Measurements from ENCODE around the gene GPRIN3. TPM values are rescaled to one million over a fixed set of nuclear protein-coding genes. Genes with fewer than 3 reads are reported as not detected.

GPRIN3 gene
- total RNA-seq, 1 donor from 2014 or later = 6.1 TPM

GRCh38 chr4:89284020-89284424 is 23.6 kb downstream of the GPRIN3 start:
- H3K4me3 ChIP-seq = no peak overlapping the region
- H3K27me3 ChIP-seq = no peaks in the 10 kb centered on the region
- H3K4me1 ChIP-seq = no peaks in the 10 kb centered on the region
- H3K9me3 ChIP-seq = no peaks in the 10 kb centered on the region
- no peak for DNase-seq (ENCODE audit: extremely low spot score in 2 of 2)
- TF ChIP-seq POLR2A (IDR thresholded peaks at IDR 0.05) (no peak), POLR2AphosphoS5 (IDR thresholded peaks at IDR 0.05; ENCODE audit: insufficient read depth in 1 of 2, low read depth in 1 of 2) (no peak), CTCF (IDR thresholded peaks at IDR 0.05) (no peak)
- no peaks in the 10 kb centered on the region for H3K36me3 ChIP-seq
- H3K27ac ChIP-seq = no peak overlapping the region
- intact Hi-C loops (cut with DNase I) = no loop called here

GRCh38 chr4:89283226-89284009 is 24.2 kb downstream of the GPRIN3 start:
- no peaks in the 10 kb centered on the region for H3K27me3 ChIP-seq
- TF ChIP-seq POLR2AphosphoS5 (IDR thresholded peaks at IDR 0.05; ENCODE audit: insufficient read depth in 1 of 2, low read depth in 1 of 2) (no peak), CTCF (IDR thresholded peaks at IDR 0.05) (no peak), POLR2A (IDR thresholded peaks at IDR 0.05) (no peak)
- H3K9me3 ChIP-seq = no peaks in the 10 kb centered on the region
- H3K4me1 ChIP-seq = no peaks in the 10 kb centered on the region
- H3K4me3 ChIP-seq = no peak overlapping the region
- H3K27ac ChIP-seq = no peak overlapping the region
- H3K36me3 ChIP-seq = no peaks in the 10 kb centered on the region
- no peak for DNase-seq (ENCODE audit: extremely low spot score in 2 of 2)
- intact Hi-C loops (cut with DNase I) = no loop called here

GRCh38 chr4:89279385-89279784 is 28.2 kb downstream of the GPRIN3 start:
- no peaks in the 10 kb centered on the region for H3K36me3 ChIP-seq
- H3K4me1 ChIP-seq = no peaks in the 10 kb centered on the region
- no peaks in the 10 kb centered on the region for H3K27me3 ChIP-seq
- no peak for TF ChIP-seq CTCF (IDR thresholded peaks at IDR 0.05)
- TF ChIP-seq POLR2AphosphoS5 (IDR thresholded peaks at IDR 0.05; ENCODE audit: insufficient read depth in 1 of 2, low read depth in 1 of 2) = no peak
- no peak for TF ChIP-seq POLR2A (IDR thresholded peaks at IDR 0.05)
- no peak overlapping the region for H3K4me3 ChIP-seq
- intact Hi-C loops (cut with DNase I) = no loop called here
- no peak overlapping the region for H3K27ac ChIP-seq
- DNase-seq (ENCODE audit: extremely low spot score in 2 of 2) = no peak
- H3K9me3 ChIP-seq = no peaks in the 10 kb centered on the region

GRCh38 chr4:89277412-89277811 is 30.2 kb downstream of the GPRIN3 start:
- intact Hi-C loops (cut with DNase I) = no loop called here
- no peak for DNase-seq (ENCODE audit: extremely low spot score in 2 of 2)
- H3K9me3 ChIP-seq = no peaks in the 10 kb centered on the region

More at GRCh38 chr4:89277412-89277811, 30.2 kb downstream of the GPRIN3 start:
- Histone ChIP-seq H3K27me3 (no peaks in the 10 kb centered on the region), H3K27ac (no peak overlapping the region), H3K36me3 (no peaks in the 10 kb centered on the region), H3K4me1 (no peaks in the 10 kb centered on the region), H3K4me3 (no peak overlapping the region)
- TF ChIP-seq CTCF (IDR thresholded peaks at IDR 0.05) (no peak), POLR2A (IDR thresholded peaks at IDR 0.05) (no peak), POLR2AphosphoS5 (IDR thresholded peaks at IDR 0.05; ENCODE audit: insufficient read depth in 1 of 2, low read depth in 1 of 2) (no peak)

All from vagina (tissue), 2 donors.